GM18873 (cell line): ENCODE measurements around the gene FXYD1.

Source experiments
- ATAC-seq: cut with Tn5 transposase; IDR thresholded peaks from one replicate; pipeline ENCODE4 v1.9.1; 2021; ENCODE audit warnings: mild to moderate bottlenecking, moderate library complexity, moderate number of reproducible peaks; ENCODE audit not compliant: unreplicated experiment, low FRiP score

Gene FXYD1

DNA sequence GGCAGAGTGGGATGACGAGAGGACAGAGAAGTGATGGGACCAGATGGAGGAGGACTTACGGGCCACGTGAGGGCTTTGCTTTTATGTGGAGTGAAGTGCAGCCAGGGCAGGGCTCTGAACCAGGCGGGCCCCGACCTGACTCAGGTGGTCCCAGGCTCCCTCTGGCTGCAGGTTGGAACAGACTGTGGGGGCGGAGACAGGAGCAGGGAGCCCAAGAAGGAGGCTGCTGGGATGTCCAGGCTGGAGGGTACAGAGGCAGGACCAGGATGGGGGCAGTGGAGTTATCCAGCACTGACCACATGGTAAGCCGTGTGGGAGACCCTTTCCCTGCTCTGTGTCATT, 18.0 kb downstream of the FXYD1 start:
- ATAC-seq: no peak

DNA sequence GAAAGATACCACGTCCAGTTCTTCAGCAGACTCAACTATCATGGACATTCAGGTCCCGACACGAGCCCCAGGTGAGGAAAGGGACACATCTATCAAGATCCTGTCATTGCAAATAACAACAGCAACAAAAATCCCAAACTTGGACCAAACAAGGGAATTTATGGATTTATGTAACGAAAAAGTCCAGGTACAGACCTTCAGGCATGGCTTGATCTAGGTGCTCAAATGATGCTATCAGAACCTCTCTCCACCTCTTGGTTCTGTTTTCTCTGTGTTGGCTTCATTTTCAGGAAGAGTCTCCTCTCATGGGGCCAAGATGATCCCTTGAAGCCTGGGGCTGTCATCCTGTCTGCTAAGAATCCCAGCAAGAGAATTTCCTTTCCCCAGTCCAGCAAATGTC, 18.8 kb downstream of the FXYD1 start:
- no peak for ATAC-seq

DNA sequence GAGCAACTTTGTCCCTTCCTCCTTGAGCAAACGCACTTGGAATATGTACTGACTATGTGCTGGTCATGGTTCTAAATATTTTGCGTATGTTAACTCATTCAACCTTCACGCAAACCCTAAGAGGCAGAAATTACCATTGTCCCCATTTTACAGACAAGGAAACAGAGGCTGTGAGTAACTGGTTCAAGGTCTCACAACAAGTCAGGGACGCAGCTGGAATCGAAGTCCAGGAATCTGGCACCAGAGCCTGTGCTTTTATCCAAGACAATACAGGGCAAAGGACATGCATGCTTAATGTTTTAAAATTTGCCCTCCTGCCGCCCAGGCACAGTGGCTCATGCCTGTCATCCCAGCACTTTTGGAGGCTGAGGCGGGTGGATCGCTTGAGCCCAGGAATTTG, 21.0 kb downstream of the FXYD1 start:
- ATAC-seq: no peak

DNA sequence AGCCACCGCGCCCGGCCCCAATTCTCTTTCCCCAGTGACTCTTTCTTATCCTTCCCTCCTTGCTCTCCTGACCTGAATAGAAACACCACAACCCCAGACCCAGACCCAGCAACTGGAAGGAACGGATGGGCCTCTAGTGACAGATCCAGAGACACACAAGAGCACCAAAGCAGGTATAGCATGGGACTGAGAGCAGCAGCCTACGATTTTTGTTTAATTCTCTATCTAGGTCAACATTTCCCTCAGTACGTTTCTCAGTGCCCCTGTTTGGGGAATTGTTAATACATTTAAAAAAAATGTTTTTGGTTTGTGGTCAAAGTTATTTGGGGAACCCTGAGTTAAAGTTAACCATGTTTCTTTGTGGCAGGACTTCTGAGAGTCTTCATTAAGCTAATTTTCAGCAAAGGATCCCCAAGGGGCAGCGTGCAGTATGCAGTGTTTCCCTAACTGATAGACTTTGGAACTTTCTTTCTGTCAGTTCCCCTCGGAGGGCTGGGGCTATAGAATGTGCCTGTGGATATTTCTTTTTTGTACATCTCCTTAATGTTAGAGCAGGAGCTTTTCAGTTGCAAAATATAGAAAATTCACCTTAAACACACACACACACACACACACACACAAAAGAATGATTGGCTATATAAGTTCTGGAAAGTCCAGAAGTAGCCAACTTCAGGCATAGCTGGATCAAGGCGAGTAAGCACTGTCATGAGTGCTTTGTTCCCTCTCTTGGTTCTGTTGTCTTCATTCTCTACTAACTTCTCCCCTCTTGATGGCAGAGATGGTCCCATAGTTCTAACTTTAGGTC, 22.2 kb downstream of the FXYD1 start:
- no peak for ATAC-seq

DNA sequence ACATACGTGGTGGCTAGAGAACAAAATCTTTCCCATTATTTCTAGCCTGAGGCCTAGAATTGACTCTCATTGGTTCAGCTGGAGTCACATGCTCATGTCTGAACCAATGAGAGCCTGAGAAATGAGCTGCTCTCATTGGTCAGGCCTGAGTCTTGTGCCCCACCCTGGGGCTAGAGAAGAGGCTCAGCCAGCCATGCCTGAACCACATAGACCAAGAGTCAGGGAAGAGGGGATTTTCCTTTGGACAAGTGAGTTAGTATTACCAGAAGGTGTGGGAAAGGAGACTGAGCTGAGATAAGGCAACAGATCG, 22.8 kb downstream of the FXYD1 start:
- ATAC-seq: no peak

DNA sequence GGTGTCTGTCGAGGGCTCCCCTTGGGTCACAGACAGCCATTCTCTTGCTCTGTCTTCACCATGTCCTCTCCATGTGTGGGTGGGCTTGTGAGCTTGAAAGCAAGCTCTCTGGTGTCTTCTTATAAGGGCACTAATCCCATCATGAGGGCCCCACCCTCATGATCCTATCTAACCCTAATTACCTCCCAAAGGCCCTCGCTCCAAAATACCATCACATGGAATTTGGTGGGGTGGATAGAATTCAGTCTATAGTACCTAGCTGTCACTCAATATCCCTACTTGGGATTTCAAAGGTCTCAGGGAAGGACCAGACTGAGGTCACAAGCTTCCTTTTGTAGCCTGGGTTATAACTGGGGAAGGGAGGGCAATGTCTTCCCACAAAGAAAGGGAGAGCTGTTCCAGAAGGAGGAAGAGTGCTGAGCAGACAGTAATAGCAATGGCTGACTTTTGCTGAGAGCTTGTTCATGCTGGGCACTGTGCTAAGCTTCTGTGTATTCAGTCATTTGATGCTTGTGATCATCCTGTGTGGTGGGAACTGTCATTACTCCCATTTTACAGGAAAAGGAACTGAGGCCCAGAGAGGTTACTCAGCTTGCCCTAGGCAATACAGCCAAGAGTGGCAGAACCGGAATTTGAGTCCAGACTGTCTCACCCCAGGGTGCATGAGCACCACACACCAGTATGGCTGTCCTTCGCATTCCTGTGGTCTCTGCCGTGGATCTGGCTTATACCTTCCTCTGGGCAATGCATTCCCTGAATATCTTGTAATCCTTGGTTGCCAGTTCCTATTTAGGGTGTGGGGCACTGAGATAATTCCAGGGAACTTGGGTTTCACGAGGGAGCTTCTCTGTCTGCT, 24.1 kb downstream of the FXYD1 start:
- ATAC-seq: no peak

DNA sequence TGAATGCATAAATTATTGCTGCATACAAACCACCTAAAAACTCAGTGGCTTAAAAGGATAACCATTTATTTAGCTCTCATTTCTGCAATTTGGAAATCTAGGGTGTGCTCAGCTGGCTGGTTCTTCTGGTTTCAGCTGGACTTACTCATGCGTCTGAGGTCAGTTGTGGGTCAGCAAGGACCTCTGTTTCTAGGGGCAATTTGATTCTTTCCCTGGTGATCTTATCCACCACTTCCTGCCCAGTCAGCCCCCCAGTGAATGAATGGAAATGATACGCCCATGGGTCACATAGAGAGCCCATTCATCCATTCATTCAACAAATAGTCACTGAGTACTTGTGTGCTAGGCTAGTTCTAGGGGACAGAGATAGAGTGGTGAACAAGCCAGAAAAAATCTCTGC, 25.8 kb downstream of the FXYD1 start:
- no peak for ATAC-seq

DNA sequence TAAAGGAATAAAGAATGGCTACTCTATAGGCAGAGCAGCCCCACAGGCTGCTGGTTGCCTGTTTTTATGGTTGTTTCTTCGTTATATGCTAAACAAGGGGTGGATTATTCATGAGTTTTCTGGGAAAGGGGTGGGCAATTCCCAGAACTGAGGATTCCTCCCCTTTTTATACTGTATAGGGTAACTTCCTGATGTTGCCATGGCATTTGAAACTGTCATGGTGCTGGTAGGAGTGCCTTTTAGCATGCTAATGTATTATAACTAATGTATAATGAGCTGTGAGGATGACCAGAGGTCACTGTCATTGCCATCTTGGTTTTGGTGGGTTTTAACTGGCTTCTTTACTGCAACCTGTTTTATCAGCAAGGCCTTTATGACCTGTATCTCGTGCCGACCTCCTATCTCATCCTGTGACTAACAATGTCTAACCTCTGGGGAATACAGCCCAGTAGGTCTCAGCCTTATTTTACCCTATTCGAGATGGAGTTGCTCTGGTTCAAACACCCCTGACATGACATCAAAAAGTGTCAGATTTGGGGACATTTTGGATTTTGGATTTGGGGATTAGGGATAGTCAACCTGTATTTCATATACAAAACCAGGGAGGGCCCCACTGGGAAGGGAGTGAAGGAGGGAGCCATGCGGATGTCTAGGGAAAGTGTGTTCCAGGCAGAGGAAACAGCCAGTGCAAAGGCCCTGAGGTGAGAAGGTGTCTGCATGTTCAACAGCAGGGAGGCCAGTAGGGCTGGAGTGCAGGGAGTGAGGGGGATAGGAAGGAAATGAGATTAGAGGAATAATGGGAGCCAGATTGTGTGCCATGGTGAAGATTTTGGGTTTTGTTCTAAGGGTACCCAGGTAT, 26.8 kb downstream of the FXYD1 start:
- no peak for ATAC-seq

DNA sequence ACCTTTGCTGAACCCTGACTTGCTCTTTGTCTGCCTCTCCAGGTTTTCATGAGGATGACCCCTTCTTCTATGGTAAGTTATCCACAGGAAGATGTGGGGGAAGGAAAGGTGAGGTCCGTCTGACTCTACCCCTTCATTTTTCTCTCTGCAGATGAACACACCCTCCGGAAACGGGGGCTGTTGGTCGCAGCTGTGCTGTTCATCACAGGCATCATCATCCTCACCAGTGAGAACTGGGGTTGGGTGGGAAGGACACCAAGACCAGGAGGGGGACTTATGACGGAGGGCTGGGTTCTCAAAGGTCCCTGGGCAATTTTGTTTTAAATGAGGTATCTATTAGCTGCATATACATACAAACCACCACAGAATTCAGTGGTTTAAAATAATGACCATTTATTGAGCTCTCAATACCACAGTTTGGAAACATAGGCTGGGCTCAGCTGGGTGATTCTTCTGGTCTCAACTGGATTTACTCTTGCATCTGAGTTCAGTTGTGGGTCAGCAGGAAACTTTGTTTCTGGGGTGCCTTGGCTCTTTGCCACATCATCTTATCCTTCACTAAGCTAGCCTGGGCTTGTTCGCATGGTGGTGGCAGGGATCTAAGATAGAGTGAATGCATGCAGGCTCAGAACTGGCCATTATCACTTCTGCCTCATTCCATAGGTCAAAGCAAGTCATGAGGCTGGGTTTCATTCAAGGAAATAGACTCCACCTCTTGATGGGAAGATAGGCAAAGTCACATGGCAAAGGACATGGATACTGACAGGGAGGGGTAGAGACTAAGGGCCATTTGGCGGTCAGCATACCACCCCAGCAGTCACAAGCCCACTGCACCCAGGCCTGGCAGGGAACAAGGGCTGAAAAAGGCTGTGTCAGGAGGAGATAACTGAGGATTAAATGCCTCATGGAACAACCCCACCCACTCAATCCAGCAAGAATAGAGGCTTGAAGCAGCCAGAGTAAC, 27.8 kb downstream of the FXYD1 start:
- ATAC-seq: no peak

DNA sequence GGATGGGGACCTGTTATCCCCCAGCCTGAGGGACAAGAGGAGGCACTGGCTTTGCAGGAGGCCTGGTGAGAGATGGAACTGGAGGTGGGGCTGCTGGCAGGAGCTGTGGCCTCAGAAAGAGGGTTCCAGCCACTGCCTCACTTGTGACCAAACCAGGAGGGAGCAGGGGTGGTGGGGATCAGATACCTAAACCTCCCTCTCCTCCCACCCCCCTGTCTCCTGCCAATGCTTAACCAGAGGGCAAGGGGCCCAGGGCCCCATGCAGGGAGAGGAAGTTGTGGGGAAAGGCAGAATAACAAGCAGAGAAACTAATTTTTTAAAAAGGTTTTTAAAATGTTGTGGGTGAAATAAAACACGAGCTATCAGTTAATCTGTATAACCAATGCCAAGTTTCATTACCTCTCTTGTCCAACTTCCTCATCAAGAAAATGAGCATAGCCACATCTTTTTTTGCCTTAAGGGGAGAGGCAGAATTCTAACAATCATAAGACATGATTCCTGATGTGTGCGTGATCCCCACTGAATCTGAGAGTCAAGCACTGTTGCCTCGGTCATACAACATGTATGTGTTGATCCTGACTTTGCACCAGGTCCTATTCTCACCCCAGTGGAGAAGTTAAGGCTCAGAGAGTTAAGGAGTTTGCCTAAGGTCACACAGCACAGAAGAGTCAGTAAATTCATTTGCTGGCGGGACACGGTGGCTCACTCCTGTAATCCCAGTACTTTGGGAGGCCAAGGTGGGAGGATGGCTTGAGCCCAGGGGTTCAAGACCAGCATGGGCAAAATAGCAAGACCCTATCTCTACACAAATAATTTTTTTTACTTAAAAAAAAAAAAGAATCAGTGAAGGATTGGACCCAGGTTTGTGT, 28.9 kb downstream of the FXYD1 start:
- ATAC-seq: no peak

DNA sequence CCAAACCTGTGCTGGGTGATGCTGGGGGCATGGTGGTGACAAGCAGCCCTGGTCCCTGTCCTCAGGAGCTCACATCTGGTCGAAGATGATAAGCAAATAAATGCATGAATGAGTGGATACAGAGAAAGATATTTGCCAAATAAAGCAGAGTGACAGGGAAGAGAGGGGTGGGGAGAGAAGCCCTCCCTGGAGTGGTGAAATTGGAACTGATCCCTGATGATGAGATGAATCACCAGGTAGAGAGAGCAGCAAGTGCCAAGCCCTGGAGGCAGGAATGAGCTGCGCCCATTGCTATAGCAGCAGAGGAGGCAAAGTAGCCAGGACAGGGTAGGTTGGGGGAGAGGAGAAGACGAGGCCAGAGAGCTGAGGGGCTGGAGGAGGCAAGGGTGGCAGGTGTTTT, 29.6 kb downstream of the FXYD1 start:
- ATAC-seq: no peak

DNA sequence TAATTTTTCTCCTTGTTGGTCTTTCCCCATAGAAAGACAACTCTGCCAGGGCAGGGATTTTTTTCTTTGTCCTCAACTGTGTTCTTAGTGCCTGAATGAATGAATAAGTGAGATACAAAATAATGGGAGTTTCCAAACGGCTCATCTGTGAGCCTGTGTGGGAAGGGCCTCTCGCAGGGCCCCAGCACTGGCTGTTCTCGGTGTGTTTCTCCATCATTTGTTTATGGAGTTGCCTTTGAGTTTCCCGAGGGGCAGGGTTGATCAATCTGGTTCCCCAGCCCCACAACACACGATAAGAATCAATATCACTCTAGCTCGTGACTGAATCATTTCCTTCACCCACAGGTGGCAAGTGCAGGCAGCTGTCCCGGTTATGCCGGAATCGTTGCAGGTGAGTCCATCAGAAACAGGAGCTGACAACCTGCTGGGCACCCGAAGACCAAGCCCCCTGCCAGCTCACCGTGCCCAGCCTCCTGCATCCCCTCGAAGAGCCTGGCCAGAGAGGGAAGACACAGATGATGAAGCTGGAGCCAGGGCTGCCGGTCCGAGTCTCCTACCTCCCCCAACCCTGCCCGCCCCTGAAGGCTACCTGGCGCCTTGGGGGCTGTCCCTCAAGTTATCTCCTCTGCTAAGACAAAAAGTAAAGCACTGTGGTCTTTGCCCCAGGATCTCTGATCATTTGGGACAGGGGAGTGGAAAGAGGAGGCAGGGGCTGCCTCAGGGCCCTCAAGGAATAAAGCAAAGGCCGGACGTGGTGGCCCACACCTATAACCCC, 30.8 kb downstream of the FXYD1 start:
- no peak for ATAC-seq

DNA sequence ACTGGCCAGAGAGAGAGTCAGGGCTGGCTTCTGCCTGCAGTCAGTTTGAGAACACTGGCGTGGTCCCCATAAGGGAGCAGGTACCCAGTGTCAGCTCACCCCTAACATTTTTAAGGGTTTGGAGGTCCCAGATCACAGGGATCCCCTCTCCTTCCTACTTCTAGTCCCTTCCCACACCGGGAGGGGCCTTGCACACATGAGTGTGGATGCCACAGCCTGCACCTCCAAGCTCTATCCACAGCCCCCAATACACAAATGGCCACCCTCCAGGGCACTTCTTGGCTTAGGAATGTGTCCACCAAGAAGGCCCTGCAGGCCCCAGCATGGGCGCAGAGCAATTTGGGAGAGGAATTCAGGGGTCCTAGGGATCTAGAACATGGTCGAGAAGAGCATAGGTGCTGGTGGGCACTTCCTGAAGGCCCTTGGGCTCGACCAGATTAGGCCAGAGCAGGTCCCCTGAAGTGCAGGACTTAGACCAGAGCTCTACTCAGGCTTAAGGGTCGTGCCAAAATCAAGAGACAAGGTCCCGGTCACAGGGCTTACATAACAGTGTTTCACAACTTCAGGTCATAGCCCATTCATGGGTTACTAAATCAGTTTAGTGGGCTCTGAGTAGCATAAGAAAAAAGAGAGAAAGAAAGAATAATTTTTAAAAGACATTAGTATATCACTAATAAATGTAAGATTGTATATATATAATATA, 31.9 kb downstream of the FXYD1 start:
- ATAC-seq: no peak

DNA sequence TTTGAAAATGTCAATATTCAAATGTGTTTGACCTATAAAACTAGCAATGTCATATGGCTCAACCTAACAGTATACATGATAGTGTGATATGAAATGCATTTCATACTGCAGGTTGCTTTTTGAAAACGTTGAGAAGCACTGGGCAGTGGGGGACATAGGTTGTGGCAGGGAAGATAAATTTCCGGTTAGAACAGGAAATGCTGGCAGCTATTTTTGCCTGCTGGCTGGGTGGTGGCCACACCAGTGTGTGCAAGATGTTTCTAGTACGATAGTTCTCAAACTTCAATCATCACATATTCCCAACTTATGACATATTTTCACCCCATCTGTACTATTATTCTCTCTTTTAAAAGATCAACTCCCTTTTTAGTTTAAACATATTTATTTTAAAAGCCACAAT, 33.1 kb downstream of the FXYD1 start:
- no peak for ATAC-seq

DNA sequence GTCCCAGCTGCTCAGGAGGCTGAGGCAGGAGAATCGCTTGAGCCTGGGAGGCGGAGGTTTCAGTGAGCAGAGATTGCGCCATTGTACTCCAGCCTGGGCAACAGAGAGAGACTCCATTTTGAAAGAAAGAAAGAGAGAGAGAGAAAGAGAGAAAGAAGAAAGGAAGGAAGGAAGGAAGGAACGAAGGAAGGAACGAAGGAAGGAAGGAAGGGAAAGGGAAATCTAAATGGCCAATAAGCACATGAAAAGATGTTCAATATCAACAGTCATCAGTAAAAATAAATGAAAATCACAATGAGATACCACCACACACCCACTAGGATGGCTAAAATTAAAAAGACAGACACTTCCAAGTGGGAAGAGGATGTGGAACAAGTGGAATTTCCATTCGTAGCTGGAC, 35.6 kb downstream of the FXYD1 start:
- ATAC-seq: no peak

DNA sequence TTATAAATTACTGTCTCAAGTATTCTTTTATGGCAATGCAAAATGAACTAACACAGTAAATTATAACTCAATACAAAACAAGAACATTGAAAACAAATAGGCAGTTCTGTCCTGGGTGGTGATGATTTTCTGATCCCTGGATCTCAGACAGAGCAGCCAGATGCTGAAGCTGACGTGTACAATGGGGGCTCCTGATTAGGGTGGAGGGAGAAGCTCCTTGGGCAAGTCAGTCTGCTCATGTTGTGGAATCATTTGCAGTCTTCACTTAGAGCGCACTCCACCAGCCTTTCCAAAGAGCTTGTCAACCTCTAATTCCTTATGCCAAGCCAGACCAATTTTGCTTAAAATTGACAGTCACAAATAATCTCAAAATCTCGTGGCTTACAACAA, 37.6 kb downstream of the FXYD1 start:
- ATAC-seq: no peak

DNA sequence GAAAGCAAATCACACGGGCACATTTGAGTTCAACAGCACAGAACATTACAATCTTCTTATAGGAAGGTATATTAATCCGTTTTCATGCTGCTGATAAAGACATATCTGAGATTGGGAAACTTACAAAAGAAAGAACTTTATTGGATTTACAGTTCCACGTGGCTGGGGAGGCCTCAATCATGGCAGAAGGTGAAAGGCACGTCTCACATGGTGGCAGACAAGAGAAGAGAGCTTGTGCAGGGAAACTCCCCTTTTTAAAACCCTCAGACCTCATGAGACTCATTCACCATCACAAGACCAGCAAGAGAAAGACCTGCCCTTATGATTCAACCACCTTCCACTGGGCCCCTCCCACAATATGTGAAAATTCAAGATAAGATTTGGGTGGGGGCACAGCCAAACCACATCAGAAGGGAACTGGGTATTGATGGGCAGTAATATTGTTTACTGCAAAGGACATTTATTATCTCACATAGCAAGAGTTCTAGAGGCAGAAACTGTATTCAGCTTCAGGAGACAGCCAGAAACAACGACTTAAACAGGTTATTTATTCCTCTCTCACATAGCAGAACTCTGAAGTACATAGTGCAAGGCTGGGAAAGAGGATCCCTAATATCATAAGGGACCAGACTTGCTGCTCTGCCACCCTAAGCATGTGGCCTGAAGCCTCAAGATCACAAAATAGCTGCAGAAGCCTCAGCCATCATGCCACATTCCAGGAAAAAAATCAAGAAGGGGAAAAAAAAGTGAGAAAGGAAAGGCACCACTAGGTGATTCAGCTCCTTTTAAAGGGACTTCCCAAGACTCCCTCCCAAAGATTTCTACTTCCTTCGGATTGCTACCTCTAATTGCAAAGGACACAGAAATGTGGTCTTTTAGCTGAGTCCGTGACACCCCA, 39.0 kb downstream of the FXYD1 start:
- ATAC-seq: no peak
